IMR-90 (cell line): ENCODE results near the gene ACSS2. TPM values are rescaled to one million over a fixed set of nuclear protein-coding genes. Genes with fewer than 3 reads are reported as not detected.

ENCODE experiments used
- ATAC-seq: fragments of 200-7000 bp; cut with Tn5 transposase; 2 replicates; pipeline ENCODE4 v1.9.1; 2020; ENCODE audit warnings: low read depth, mild to moderate bottlenecking, moderate library complexity
- BruUV-seq: library from RNA; stranded (reverse); fragments of 400-500 nt; replicated peaks from 2 replicates; lab custom pipeline; 2021; lab: Mats Ljungman, UMichigan
- CTCF ChIA-PET: fragments of 300-600 bp; formaldehyde crosslinking; extraction: SDS; loops from one replicate; lab custom pipeline; 2021; ENCODE audit warnings: antibody characterized with exemption; lab: Yijun Ruan, JAX
- POLR2A ChIA-PET: fragments of 300-600 bp; sonication (Branson Sonifier 250); formaldehyde crosslinking; loops from one replicate; lab custom pipeline; 2022; ENCODE audit warnings: antibody characterized with exemption; ENCODE audit not compliant: unreplicated experiment; lab: Charles Lee
- DNase-seq: peaks from one replicate; pipeline ENCODE4 v3.0.0; 2013
- H2AFZ ChIP-seq: replicated peaks from 2 replicates; pipeline ENCODE3; 2013; ENCODE audit warnings: low read length, mild to moderate bottlenecking; ENCODE audit not compliant: poor library complexity
- H2AK5ac ChIP-seq: 2 replicates; pipeline ENCODE4 v1.6.1; 2013; ENCODE audit warnings: low read depth, low read length, inconsistent platforms
- H2AK9ac ChIP-seq: replicated peaks from 2 replicates; pipeline ENCODE3; 2013; ENCODE audit warnings: mild to moderate bottlenecking, low read depth, low read length, moderate library complexity; ENCODE audit not compliant: poor library complexity
- H2BK120ac ChIP-seq: 2 replicates; pipeline ENCODE4 v1.6.1; 2013; ENCODE audit warnings: low read depth, low read length, inconsistent platforms
- H2BK15ac ChIP-seq: 3 replicates; pipeline ENCODE4 v1.6.1; 2013; ENCODE audit warnings: low read depth, low read length, inconsistent platforms
- H2BK20ac ChIP-seq: 2 replicates; pipeline ENCODE4 v1.6.1; 2013; ENCODE audit warnings: low read depth, mild to moderate bottlenecking, inconsistent platforms, low read length, moderate library complexity
- H2BK5ac ChIP-seq: 2 replicates; pipeline ENCODE4 v1.6.1; 2013; ENCODE audit warnings: mild to moderate bottlenecking, low read depth, low read length, inconsistent platforms; ENCODE audit not compliant: poor library complexity, severe bottlenecking
- H3K14ac ChIP-seq: replicated peaks from 2 replicates; pipeline ENCODE4 v1.6.1; 2013; ENCODE audit warnings: low read depth, low read length, inconsistent platforms
- H3K18ac ChIP-seq: 2 replicates; pipeline ENCODE4 v1.6.1; 2013; ENCODE audit warnings: low read depth, low read length, control low read depth
- H3K23ac ChIP-seq: 2 replicates; pipeline ENCODE4 v1.6.1; 2013; ENCODE audit warnings: low read depth, low read length, inconsistent platforms
- H3K27ac ChIP-seq: 2 replicates; pipeline ENCODE4 v1.5.1; 2013; ENCODE audit warnings: mild to moderate bottlenecking, control low read depth, low read length; ENCODE audit not compliant: insufficient read depth
- H3K27me3 ChIP-seq: 2 replicates; pipeline ENCODE4 v1.6.1; 2013; ENCODE audit warnings: low read length; ENCODE audit not compliant: control insufficient read depth, insufficient read depth
- H3K36me3 ChIP-seq: 2 replicates; pipeline ENCODE4 v1.6.1; 2013; ENCODE audit warnings: low read length, mixed read lengths; ENCODE audit not compliant: control insufficient read depth, insufficient read depth
- H3K4ac ChIP-seq: 2 replicates; pipeline ENCODE4 v1.6.1; 2013; ENCODE audit warnings: low read depth, low read length, inconsistent platforms
- H3K4me1 ChIP-seq: 2 replicates; pipeline ENCODE4 v1.6.1; 2013; ENCODE audit warnings: low read length, mixed read lengths; ENCODE audit not compliant: control insufficient read depth, insufficient read depth
- H3K4me2 ChIP-seq: 2 replicates; pipeline ENCODE4 v1.6.1; 2013; ENCODE audit warnings: low read depth, mild to moderate bottlenecking, control low read depth, low read length, moderate library complexity
- H3K4me3 ChIP-seq: 2 replicates; pipeline ENCODE4 v1.5.1; 2013; ENCODE audit warnings: low read depth, mild to moderate bottlenecking, control low read depth, low read length, moderate library complexity; ENCODE audit not compliant: insufficient read depth
- H3K56ac ChIP-seq: 2 replicates; pipeline ENCODE4 v1.6.1; 2013; ENCODE audit warnings: low read length, inconsistent platforms; ENCODE audit not compliant: insufficient read depth; ENCODE audit errors: extremely low read depth
- H3K79me1 ChIP-seq, 2 experiments: 2 replicates each; pipeline ENCODE4 v1.6.1; 2013; ENCODE audit warnings: low read length in 2 of 2, inconsistent platforms in 1 of 2, low read depth in 1 of 2
- H3K9ac ChIP-seq: 2 replicates; pipeline ENCODE4 v1.6.1; 2013; ENCODE audit warnings: low read depth, low read length, control low read depth
- H3K9me1 ChIP-seq: 2 replicates; pipeline ENCODE4 v1.6.1; 2013; ENCODE audit warnings: low read length, inconsistent platforms; ENCODE audit not compliant: insufficient read depth
- H3K9me3 ChIP-seq: 2 replicates; pipeline ENCODE4 v1.6.1; 2013; ENCODE audit warnings: low read length; ENCODE audit not compliant: control insufficient read depth, insufficient read depth
- H4K20me1 ChIP-seq: 2 replicates; pipeline ENCODE4 v1.6.1; 2013; ENCODE audit warnings: low read length, inconsistent platforms; ENCODE audit not compliant: insufficient read depth
- H4K5ac ChIP-seq: 2 replicates; pipeline ENCODE4 v1.6.1; 2013; ENCODE audit warnings: mild to moderate bottlenecking, low read depth, low read length, control low read depth
- H4K8ac ChIP-seq, 2 experiments: 2 replicates each; pipeline ENCODE4 v1.6.1; 2013; ENCODE audit warnings: low read depth in 2 of 2, low read length in 2 of 2, control low read depth in 1 of 2, inconsistent platforms in 1 of 2
- H4K91ac ChIP-seq: 2 replicates; pipeline ENCODE4 v1.6.1; 2013; ENCODE audit warnings: low read depth, low read length, inconsistent platforms; ENCODE audit not compliant: insufficient read depth
- BHLHE40 ChIP-seq: fragments of 150-350 bp; IDR thresholded peaks from 2 replicates; pipeline ENCODE4 v1.6.1; 2016; ENCODE audit warnings: mild to moderate bottlenecking, low read depth, low read length
- CEBPB ChIP-seq: IDR thresholded peaks from 2 replicates; pipeline ENCODE4 v1.6.1; 2012; ENCODE audit warnings: low read depth, low read length, improper control_type of control experiment
- CHD1 ChIP-seq: IDR thresholded peaks from 2 replicates; pipeline ENCODE4 v1.6.1; 2012; ENCODE audit warnings: low read depth, low read length, improper control_type of control experiment
- CTCF ChIP-seq: conservative IDR thresholded peaks from 2 replicates; pipeline ENCODE4 v1.5.1; 2012; ENCODE audit warnings: mild to moderate bottlenecking, low read depth, low read length, improper control_type of control experiment
- FOS ChIP-seq: fragments of 150-350 bp; IDR thresholded peaks from 2 replicates; pipeline ENCODE4 v1.6.1; 2016; ENCODE audit warnings: low read depth, low read length
- MAFK ChIP-seq: IDR thresholded peaks from 2 replicates; pipeline ENCODE4 v1.6.1; 2012; ENCODE audit warnings: low read depth, low read length, improper control_type of control experiment
- MAZ ChIP-seq: IDR thresholded peaks from 2 replicates; pipeline ENCODE4 v1.6.1; 2012; ENCODE audit warnings: low read depth, mild to moderate bottlenecking, low read length, improper control_type of control experiment, moderate library complexity, borderline replicate concordance
- MXI1 ChIP-seq: IDR thresholded peaks from 2 replicates; pipeline ENCODE4 v1.6.1; 2012; ENCODE audit warnings: low read depth, mild to moderate bottlenecking, low read length, moderate library complexity, borderline replicate concordance
- NFE2L2 ChIP-seq: fragments of 150-350 bp; IDR thresholded peaks from 2 replicates; pipeline ENCODE4 v1.6.1; 2016; ENCODE audit warnings: low read depth, mild to moderate bottlenecking, low read length
- POLR2A ChIP-seq: IDR thresholded peaks from 2 replicates; pipeline ENCODE4 v1.6.1; 2012; ENCODE audit warnings: mild to moderate bottlenecking, low read depth, low read length
- RAD21 ChIP-seq: IDR thresholded peaks from 2 replicates; pipeline ENCODE4 v1.6.1; 2012; ENCODE audit warnings: low read length, improper control_type of control experiment
- RCOR1 ChIP-seq: IDR thresholded peaks from 2 replicates; pipeline ENCODE4 v1.6.1; 2012; ENCODE audit warnings: mild to moderate bottlenecking, low read length, improper control_type of control experiment; ENCODE audit not compliant: insufficient replicate concordance
- RFX5 ChIP-seq: IDR thresholded peaks from 2 replicates; pipeline ENCODE4 v1.8.0; 2012; ENCODE audit warnings: low read depth, mild to moderate bottlenecking, low read length, moderate library complexity
- SMC3 ChIP-seq: fragments of 150-350 bp; IDR thresholded peaks from 2 replicates; pipeline ENCODE4 v1.6.1; 2016; ENCODE audit warnings: low read depth, mild to moderate bottlenecking, antibody characterized with exemption, low read length, moderate library complexity
- WGBS, 2 experiments: methylation state at CpG; one replicate each; pipeline versions ENCODE4 v1.1.5 to v1.1.7; 2013; ENCODE audit warnings: missing lambda C conversion rate in 2 of 2; ENCODE audit not compliant: insufficient read length in 1 of 2; ENCODE audit errors: extremely low coverage in 2 of 2; 5-methylcytosine and 5-hydroxymethylcytosine counted together
- dilution Hi-C: fragments of 300-500 bp; cut with HindIII; formaldehyde crosslinking; loops from one replicate; pipeline ENCODE4 v1.14.3; 2018; ENCODE audit warnings: low sequenced_read_pairs; ENCODE audit not compliant: unreplicated experiment
- in situ Hi-C: fragments of 300-500 bp; cut with MboI; formaldehyde crosslinking; loops from 3 replicates; pipeline ENCODE4 v1.14.3; 2019; ENCODE audit warnings: low sequenced_read_pairs, inconsistent platforms, mixed read lengths
- intact Hi-C: fragments of 100-400 bp; cut with micrococcal nuclease; formaldehyde crosslinking; loops from 2 replicates; pipeline ENCODE4 v1.10.0; 2022
- polyA plus RNA-seq, 3 experiments: library from polyadenylated mRNA; depleted of rRNA; stranded (reverse); fragments of >200 nt; gene quantifications; 2 replicates each; pipeline ENCODE4 v1.2.3, GENCODE V29; 2012; ENCODE audit warnings: low replicate concordance in 1 of 3
- total RNA-seq: library from RNA; depleted of rRNA; stranded (reverse); fragments of >200 nt; gene quantifications from 2 replicates; pipeline ENCODE4 v1.2.3, GENCODE V29; 2012
- TF ChIP-seq, protein P1 (sequence below): fragments of 150-350 bp; IDR thresholded peaks from 2 replicates; pipeline ENCODE4 v1.6.1; 2016; ENCODE audit warnings: low read depth, mild to moderate bottlenecking, low read length, moderate library complexity, borderline replicate concordance
- TF ChIP-seq, protein P2 (sequence below): fragments of 150-350 bp; IDR thresholded peaks from 2 replicates; pipeline ENCODE4 v1.6.1; 2017; ENCODE audit warnings: mild to moderate bottlenecking, antibody characterized with exemption, low read length, low read depth

Gene ACSS2
- total and polyA plus RNA-seq, 2 of the 4 experiments (the other 2 are of a cell fraction): 26.9 to 46.4 TPM

- no peak overlapping the region for H3K9ac ChIP-seq
- no peak overlapping the region for H2AK5ac ChIP-seq
- H3K23ac ChIP-seq: no peak overlapping the region
- H2BK120ac ChIP-seq: no peak overlapping the region
- H2AFZ ChIP-seq: no peak overlapping the region
- H3K36me3 ChIP-seq: peaks cover 42% of the 10 kb centered on the region
- H3K18ac ChIP-seq: no peak overlapping the region
- in situ Hi-C loops: loop anchor here (25.0 kb wide), 2 partner anchors 413 to 588 kb away; partner anchors contain the start of gene GDF5
- no peaks in the 10 kb centered on the region for H4K20me1 ChIP-seq
- H2BK20ac ChIP-seq: no peak overlapping the region
- POLR2A ChIA-PET: no interaction called here
- 100% methylated on average over 1 of the region's 9 CpGs; no CpG with 5 or more reads in 1 of the 2 experiments for WGBS, 2 experiments
- no peak overlapping the region for H3K4ac ChIP-seq
- no peak overlapping the region for H2AK9ac ChIP-seq
- dilution Hi-C loops: no loop called here
- H4K8ac ChIP-seq: no peak overlapping the region
- intact Hi-C loops: no loop called here
- ATAC-seq: no peak
- no peaks in the 10 kb centered on the region for H3K9me3 ChIP-seq
- BruUV-seq: no TSS peak
- H3K27me3 ChIP-seq: no peaks in the 10 kb centered on the region
- no peak overlapping the region for H4K5ac ChIP-seq
- no peak overlapping the region for H3K27ac ChIP-seq
- DNase-seq: no peak
- peaks cover 1% of the 10 kb centered on the region; the same call in 1 of the 2 replicates for H3K9me1 ChIP-seq
- H3K79me1 ChIP-seq: no peaks in the 10 kb centered on the region
- H3K14ac ChIP-seq: no peak overlapping the region
- no peak overlapping the region for H3K4me2 ChIP-seq
- H3K4me3 ChIP-seq: no peak overlapping the region
- CTCF ChIA-PET: no interaction called here
- H3K4me1 ChIP-seq: no peaks in the 10 kb centered on the region
- no peak overlapping the region for H3K56ac ChIP-seq
- H2BK15ac ChIP-seq: no peak overlapping the region
- no peak overlapping the region for H2BK5ac ChIP-seq
- no peak overlapping the region for H4K91ac ChIP-seq
- TF ChIP-seq CTCF: no peak
- TF ChIP-seq RCOR1: no peak
- TF ChIP-seq SMC3: no peak
- TF ChIP-seq, protein P1, sequence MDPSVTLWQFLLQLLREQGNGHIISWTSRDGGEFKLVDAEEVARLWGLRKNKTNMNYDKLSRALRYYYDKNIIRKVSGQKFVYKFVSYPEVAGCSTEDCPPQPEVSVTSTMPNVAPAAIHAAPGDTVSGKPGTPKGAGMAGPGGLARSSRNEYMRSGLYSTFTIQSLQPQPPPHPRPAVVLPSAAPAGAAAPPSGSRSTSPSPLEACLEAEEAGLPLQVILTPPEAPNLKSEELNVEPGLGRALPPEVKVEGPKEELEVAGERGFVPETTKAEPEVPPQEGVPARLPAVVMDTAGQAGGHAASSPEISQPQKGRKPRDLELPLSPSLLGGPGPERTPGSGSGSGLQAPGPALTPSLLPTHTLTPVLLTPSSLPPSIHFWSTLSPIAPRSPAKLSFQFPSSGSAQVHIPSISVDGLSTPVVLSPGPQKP: no peak
- TF ChIP-seq RFX5: no peak
- no peak for TF ChIP-seq MXI1
- no peak for TF ChIP-seq NFE2L2
- no peak for TF ChIP-seq BHLHE40
- TF ChIP-seq POLR2A: no peak
- no peak for TF ChIP-seq MAZ
- no peak for TF ChIP-seq CHD1
- no peak for TF ChIP-seq CEBPB
- TF ChIP-seq MAFK: no peak
- TF ChIP-seq, protein P2, sequence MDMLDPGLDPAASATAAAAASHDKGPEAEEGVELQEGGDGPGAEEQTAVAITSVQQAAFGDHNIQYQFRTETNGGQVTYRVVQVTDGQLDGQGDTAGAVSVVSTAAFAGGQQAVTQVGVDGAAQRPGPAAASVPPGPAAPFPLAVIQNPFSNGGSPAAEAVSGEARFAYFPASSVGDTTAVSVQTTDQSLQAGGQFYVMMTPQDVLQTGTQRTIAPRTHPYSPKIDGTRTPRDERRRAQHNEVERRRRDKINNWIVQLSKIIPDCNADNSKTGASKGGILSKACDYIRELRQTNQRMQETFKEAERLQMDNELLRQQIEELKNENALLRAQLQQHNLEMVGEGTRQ: no peak
- TF ChIP-seq FOS: no peak
- TF ChIP-seq RAD21: no peak
Observed at GRCh38 chr20:34849778-34850177, 26.6 kb upstream of the ACSS2 start.
